WTC11 (cell line): ENCODE results near the gene PROM2. TPM values are rescaled to one million over a fixed set of nuclear protein-coding genes. Genes with fewer than 3 reads are reported as not detected.

Source experiments
- ATAC-seq: fragments of 200-7000 bp; cut with Tn5 transposase; 2 replicates; pipeline ENCODE4 v1.10.0; 2021; ENCODE audit warnings: mild to moderate bottlenecking, moderate library complexity
- CTCF ChIA-PET: fragments of 300-600 bp; sonication (Branson Sonifier 250); formaldehyde crosslinking; loops from one replicate; lab custom pipeline; 2021; ENCODE audit warnings: antibody characterized with exemption; lab: Charles Lee
- POLR2A ChIA-PET: fragments of 350-600 bp; sonication (Branson Sonifier 250); formaldehyde crosslinking; loops from one replicate; lab custom pipeline; 2021; ENCODE audit warnings: antibody characterized with exemption; lab: Charles Lee
- DNase-seq: peaks from one replicate; pipeline ENCODE4 v3.0.0; 2021; ENCODE audit warnings: low spot score
- H3K27ac Mint-ChIP-seq: 2 replicates; pipeline ENCODE4 v1.8.0; 2021; ENCODE audit warnings: mixed read lengths
- H3K27me3 Mint-ChIP-seq: 2 replicates; pipeline ENCODE4 v1.8.0; 2021; ENCODE audit warnings: low read depth, mild to moderate bottlenecking, moderate library complexity, mixed read lengths
- H3K36me3 Mint-ChIP-seq: 2 replicates; pipeline ENCODE4 v1.8.0; 2021; ENCODE audit warnings: mixed read lengths
- H3K4me1 Mint-ChIP-seq: 2 replicates; pipeline ENCODE4 v1.8.0; 2022; ENCODE audit warnings: mixed read lengths
- H3K4me3 Mint-ChIP-seq: 2 replicates; pipeline ENCODE4 v1.8.0; 2021; ENCODE audit warnings: mild to moderate bottlenecking, moderate library complexity, mixed read lengths
- H3K9me3 Mint-ChIP-seq: 2 replicates; pipeline ENCODE4 v1.8.0; 2021; ENCODE audit warnings: mixed read lengths
- ATF1 ChIP-seq: sonication (generic); formaldehyde crosslinking; IDR thresholded peaks from 2 replicates; pipeline ENCODE4 v1.8.1; 2023; ENCODE audit warnings: mild to moderate bottlenecking, moderate library complexity, missing genetic modification reagents
- ELF4 ChIP-seq: sonication (generic); formaldehyde crosslinking; IDR thresholded peaks from 2 replicates; pipeline ENCODE4 v1.8.1; 2022; ENCODE audit warnings: low read depth, mild to moderate bottlenecking, moderate library complexity, missing genetic modification reagents
- EMX1 ChIP-seq: fragments of 250-450 bp; sonication (Bioruptor Pico); IDR thresholded peaks from 2 replicates; pipeline ENCODE4 v1.8.0; 2021; ENCODE audit warnings: mild to moderate bottlenecking
- FOXJ3 ChIP-seq: sonication (generic); formaldehyde crosslinking; IDR thresholded peaks from 2 replicates; pipeline ENCODE4 v1.9.0; 2021; ENCODE audit warnings: missing genetic modification reagents, mild to moderate bottlenecking, borderline replicate concordance
- NFYB ChIP-seq: sonication (generic); formaldehyde crosslinking; conservative IDR thresholded peaks from 2 replicates; pipeline ENCODE4 v1.8.0; 2022; ENCODE audit warnings: low read depth, missing genetic modification reagents
- RELA ChIP-seq: sonication (generic); formaldehyde crosslinking; IDR thresholded peaks from 2 replicates; pipeline ENCODE4 v1.8.1; 2022; ENCODE audit warnings: missing genetic modification reagents, mild to moderate bottlenecking, borderline replicate concordance
- SP1 ChIP-seq: sonication (generic); formaldehyde crosslinking; conservative IDR thresholded peaks from 2 replicates; pipeline ENCODE4 v1.8.1; 2022; ENCODE audit warnings: missing genetic modification reagents
- TCF7 ChIP-seq: sonication (generic); formaldehyde crosslinking; IDR thresholded peaks from 2 replicates; pipeline ENCODE4 v1.8.0; 2022; ENCODE audit warnings: mild to moderate bottlenecking, low read depth, missing genetic modification reagents, moderate library complexity
- TEAD4 ChIP-seq: sonication (generic); formaldehyde crosslinking; IDR thresholded peaks from 2 replicates; pipeline ENCODE4 v1.8.0; 2022; ENCODE audit warnings: mild to moderate bottlenecking, missing genetic modification reagents
- total RNA-seq: library from RNA; stranded (reverse); gene quantifications from 3 replicates; pipeline ENCODE4 v1.2.3, GENCODE V29; 2021
- TF ChIP-seq, protein P1 (sequence below): sonication (generic); formaldehyde crosslinking; IDR thresholded peaks from 2 replicates; pipeline ENCODE4 v1.8.0; 2022; ENCODE audit warnings: mild to moderate bottlenecking, missing genetic modification reagents
- TF ChIP-seq, protein P2 (sequence below): sonication (generic); formaldehyde crosslinking; IDR thresholded peaks from 2 replicates; pipeline ENCODE4 v1.8.1; 2022; ENCODE audit warnings: mild to moderate bottlenecking, moderate library complexity, missing genetic modification reagents
- TF ChIP-seq, protein P3 (sequence below): sonication (generic); formaldehyde crosslinking; IDR thresholded peaks from 2 replicates; pipeline ENCODE4 v1.8.0; 2023; ENCODE audit warnings: mild to moderate bottlenecking, missing genetic modification reagents
- TF ChIP-seq, protein P4 (sequence below): sonication (generic); formaldehyde crosslinking; IDR thresholded peaks from 2 replicates; pipeline ENCODE4 v1.8.1; 2023; ENCODE audit warnings: mild to moderate bottlenecking, missing genetic modification reagents, moderate library complexity
- TF ChIP-seq, protein P5 (sequence below): fragments of 250-450 bp; sonication (Bioruptor Pico); IDR thresholded peaks from 2 replicates; pipeline ENCODE4 v1.9.0; 2021; ENCODE audit warnings: mild to moderate bottlenecking
- TF ChIP-seq, protein P6 (sequence below): fragments of 200-600 bp; IDR thresholded peaks from 2 replicates; pipeline ENCODE4 v1.8.0; 2022; ENCODE audit warnings: antibody characterized with exemption
- TF ChIP-seq, protein P7 (sequence below): sonication (generic); formaldehyde crosslinking; IDR thresholded peaks from 2 replicates; pipeline ENCODE4 v1.8.0; 2022; ENCODE audit warnings: mild to moderate bottlenecking, missing genetic modification reagents

PROM2 gene
- total RNA-seq, 1 experiment from 2014 or later: 8.3 TPM

DNA sequence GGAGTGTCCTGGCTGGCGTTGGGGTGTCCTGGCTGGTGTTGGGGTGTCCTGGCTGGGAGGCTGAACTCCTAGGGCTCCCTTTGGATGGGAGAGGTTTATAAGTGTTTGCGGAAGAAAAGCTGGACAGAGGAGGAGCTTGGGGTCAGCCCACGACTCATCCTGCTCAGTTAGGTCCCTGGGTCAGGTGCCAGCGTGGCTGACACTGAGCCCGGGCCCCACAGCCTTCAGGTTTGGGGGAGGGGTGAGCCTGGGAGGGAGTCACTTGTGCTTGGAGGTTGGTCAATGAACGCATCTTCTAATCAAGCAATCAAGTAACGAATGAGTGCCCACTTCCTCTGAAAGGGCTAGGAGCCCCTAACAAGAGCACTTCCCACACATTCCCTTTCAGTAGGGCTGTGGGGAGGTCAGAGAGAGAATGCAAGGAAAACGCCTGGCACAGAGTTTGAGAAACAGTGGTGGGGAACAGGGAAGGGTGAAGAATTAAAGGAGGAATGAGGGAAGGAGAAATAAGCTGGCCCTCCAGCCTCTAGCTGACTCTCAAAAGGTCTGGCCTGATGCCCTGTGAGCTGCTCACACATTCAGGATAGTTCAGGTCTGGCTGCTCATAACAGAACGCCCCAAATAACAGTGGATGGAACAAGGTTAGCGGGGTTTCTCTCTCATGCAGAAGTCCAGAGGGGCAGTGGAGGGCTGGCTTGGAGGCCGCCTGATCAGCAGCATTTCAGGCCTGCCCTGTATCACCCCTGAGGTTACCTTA lies 23.6 kb downstream of the PROM2 start:
- POLR2A ChIA-PET: interaction anchor here (1.0 kb wide), 1 partner anchor 20 kb away, joined by 3 read pairs; no protein-coding TSS in a partner anchor
- no peaks in the 10 kb centered on the region for H3K36me3 Mint-ChIP-seq
- peak overlapping the region; percentile 48 for H3K4me3 Mint-ChIP-seq
- TF ChIP-seq RELA (CRISPR knock-in tag) (no peak), ELF4 (CRISPR knock-in tag) (no peak), SP1 (CRISPR knock-in tag) (no peak), EMX1 (CRISPR knock-in tag) (no peak), FOXJ3 (CRISPR knock-in tag) (no peak)
- TF ChIP-seq, protein P1, sequence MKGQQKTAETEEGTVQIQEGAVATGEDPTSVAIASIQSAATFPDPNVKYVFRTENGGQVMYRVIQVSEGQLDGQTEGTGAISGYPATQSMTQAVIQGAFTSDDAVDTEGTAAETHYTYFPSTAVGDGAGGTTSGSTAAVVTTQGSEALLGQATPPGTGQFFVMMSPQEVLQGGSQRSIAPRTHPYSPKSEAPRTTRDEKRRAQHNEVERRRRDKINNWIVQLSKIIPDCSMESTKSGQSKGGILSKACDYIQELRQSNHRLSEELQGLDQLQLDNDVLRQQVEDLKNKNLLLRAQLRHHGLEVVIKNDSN (CRISPR knock-in tag): no peak
- TF ChIP-seq, protein P2, sequence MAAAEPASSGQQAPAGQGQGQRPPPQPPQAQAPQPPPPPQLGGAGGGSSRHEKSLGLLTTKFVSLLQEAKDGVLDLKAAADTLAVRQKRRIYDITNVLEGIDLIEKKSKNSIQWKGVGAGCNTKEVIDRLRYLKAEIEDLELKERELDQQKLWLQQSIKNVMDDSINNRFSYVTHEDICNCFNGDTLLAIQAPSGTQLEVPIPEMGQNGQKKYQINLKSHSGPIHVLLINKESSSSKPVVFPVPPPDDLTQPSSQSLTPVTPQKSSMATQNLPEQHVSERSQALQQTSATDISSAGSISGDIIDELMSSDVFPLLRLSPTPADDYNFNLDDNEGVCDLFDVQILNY (CRISPR knock-in tag): no peak
- TF ChIP-seq, all 79 proteins: peak for 0
- CTCF ChIA-PET: interaction anchor here (0.5 to 4.5 kb wide), 3 partner anchors 21 to 295 kb away, joined by 3 to 49 read pairs (median 16); no protein-coding TSS in a partner anchor
- Mint-ChIP-seq H3K27me3 (no peaks in the 10 kb centered on the region; the same call in 1 of the 2 replicates), H3K9me3 (no peaks in the 10 kb centered on the region), H3K4me1 (peaks cover 11% of the 10 kb centered on the region), H3K27ac (no peak overlapping the region)
- ATAC-seq (peak; percentile 11; the same call in 1 of the 2 replicates), DNase-seq (no peak)

DNA sequence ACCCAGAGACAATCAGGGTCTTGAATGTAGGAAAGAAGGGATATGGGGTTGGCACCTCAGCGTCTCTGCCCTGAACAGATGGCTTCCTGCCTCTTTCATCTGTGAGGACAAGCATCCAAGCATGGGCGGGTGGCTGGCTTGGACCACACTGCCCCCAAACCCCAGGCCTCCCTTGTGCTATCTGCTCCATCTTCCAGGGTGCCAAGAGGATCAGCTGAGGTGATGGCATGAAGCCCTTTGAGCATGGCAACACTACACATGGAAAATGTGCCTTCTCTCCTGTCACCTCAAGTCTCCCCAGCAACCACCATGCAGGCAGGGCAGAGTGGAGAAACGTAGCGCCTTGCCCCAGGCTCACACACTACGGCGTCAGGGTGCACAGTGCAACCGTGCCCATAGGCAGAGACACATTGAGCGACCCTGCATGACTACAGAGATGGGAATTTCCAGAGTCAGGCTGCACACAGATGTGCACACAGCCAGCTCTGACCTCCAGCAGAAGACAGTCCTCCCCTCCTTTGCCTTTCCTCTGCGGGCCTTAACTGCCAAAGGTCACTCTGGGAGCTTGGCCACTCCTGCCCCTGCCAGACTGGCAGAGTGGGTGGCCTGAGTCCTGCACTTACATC lies 24.4 kb downstream of the PROM2 start:
- no peaks in the 10 kb centered on the region for H3K36me3 Mint-ChIP-seq
- ATAC-seq: no peak
- no peaks in the 10 kb centered on the region; the same call in 1 of the 2 replicates for H3K27me3 Mint-ChIP-seq
- no peak overlapping the region for H3K4me3 Mint-ChIP-seq
- TF ChIP-seq, protein P3, sequence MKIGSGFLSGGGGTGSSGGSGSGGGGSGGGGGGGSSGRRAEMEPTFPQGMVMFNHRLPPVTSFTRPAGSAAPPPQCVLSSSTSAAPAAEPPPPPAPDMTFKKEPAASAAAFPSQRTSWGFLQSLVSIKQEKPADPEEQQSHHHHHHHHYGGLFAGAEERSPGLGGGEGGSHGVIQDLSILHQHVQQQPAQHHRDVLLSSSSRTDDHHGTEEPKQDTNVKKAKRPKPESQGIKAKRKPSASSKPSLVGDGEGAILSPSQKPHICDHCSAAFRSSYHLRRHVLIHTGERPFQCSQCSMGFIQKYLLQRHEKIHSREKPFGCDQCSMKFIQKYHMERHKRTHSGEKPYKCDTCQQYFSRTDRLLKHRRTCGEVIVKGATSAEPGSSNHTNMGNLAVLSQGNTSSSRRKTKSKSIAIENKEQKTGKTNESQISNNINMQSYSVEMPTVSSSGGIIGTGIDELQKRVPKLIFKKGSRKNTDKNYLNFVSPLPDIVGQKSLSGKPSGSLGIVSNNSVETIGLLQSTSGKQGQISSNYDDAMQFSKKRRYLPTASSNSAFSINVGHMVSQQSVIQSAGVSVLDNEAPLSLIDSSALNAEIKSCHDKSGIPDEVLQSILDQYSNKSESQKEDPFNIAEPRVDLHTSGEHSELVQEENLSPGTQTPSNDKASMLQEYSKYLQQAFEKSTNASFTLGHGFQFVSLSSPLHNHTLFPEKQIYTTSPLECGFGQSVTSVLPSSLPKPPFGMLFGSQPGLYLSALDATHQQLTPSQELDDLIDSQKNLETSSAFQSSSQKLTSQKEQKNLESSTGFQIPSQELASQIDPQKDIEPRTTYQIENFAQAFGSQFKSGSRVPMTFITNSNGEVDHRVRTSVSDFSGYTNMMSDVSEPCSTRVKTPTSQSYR: no peak
- TF ChIP-seq RELA (CRISPR knock-in tag) (no peak), TCF7 (CRISPR knock-in tag) (no peak), ATF1 (no peak), NFYB (CRISPR knock-in tag) (no peak)
- H3K9me3 Mint-ChIP-seq: no peaks in the 10 kb centered on the region
- POLR2A ChIA-PET: no interaction called here
- no peak overlapping the region for H3K27ac Mint-ChIP-seq
- DNase-seq: no peak
- CTCF ChIA-PET: interaction anchor here (0.9 to 4.5 kb wide), 3 partner anchors 10 to 67 kb away, joined by 3 to 49 read pairs (median 16); no protein-coding TSS in a partner anchor
- H3K4me1 Mint-ChIP-seq: peaks cover 11% of the 10 kb centered on the region

DNA sequence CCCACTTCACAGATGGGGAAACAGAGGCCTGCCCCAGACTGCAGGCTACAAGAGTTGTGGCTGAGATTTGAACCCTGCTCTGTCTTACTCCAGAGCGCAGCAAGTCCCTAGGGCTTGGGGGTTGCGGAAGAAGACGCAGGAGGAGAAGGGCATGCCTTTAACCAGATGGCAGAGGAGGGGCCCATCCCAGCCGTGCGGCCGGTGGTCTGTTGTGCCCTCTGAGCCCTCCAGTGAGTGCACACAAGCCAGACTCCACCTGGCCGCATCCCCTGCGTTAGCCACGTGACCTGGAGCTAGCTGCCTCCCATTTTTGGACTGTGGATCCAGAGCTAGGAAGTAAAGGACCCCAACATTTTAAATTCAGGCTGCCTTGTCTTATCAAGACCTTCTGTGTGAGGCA lies 25.7 kb downstream of the PROM2 start:
- no peak overlapping the region for H3K4me3 Mint-ChIP-seq
- H3K27me3 Mint-ChIP-seq: no peaks in the 10 kb centered on the region; the same call in 1 of the 2 replicates
- H3K4me1 Mint-ChIP-seq: peaks cover 11% of the 10 kb centered on the region
- TF ChIP-seq, protein P4, sequence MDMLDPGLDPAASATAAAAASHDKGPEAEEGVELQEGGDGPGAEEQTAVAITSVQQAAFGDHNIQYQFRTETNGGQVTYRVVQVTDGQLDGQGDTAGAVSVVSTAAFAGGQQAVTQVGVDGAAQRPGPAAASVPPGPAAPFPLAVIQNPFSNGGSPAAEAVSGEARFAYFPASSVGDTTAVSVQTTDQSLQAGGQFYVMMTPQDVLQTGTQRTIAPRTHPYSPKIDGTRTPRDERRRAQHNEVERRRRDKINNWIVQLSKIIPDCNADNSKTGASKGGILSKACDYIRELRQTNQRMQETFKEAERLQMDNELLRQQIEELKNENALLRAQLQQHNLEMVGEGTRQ (CRISPR knock-in tag): no peak
- TF ChIP-seq, protein P5, sequence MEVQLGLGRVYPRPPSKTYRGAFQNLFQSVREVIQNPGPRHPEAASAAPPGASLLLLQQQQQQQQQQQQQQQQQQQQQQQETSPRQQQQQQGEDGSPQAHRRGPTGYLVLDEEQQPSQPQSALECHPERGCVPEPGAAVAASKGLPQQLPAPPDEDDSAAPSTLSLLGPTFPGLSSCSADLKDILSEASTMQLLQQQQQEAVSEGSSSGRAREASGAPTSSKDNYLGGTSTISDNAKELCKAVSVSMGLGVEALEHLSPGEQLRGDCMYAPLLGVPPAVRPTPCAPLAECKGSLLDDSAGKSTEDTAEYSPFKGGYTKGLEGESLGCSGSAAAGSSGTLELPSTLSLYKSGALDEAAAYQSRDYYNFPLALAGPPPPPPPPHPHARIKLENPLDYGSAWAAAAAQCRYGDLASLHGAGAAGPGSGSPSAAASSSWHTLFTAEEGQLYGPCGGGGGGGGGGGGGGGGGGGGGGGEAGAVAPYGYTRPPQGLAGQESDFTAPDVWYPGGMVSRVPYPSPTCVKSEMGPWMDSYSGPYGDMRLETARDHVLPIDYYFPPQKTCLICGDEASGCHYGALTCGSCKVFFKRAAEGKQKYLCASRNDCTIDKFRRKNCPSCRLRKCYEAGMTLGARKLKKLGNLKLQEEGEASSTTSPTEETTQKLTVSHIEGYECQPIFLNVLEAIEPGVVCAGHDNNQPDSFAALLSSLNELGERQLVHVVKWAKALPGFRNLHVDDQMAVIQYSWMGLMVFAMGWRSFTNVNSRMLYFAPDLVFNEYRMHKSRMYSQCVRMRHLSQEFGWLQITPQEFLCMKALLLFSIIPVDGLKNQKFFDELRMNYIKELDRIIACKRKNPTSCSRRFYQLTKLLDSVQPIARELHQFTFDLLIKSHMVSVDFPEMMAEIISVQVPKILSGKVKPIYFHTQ (CRISPR knock-in tag): no peak
- TF ChIP-seq TEAD4 (CRISPR knock-in tag): no peak
- TF ChIP-seq, protein P6, sequence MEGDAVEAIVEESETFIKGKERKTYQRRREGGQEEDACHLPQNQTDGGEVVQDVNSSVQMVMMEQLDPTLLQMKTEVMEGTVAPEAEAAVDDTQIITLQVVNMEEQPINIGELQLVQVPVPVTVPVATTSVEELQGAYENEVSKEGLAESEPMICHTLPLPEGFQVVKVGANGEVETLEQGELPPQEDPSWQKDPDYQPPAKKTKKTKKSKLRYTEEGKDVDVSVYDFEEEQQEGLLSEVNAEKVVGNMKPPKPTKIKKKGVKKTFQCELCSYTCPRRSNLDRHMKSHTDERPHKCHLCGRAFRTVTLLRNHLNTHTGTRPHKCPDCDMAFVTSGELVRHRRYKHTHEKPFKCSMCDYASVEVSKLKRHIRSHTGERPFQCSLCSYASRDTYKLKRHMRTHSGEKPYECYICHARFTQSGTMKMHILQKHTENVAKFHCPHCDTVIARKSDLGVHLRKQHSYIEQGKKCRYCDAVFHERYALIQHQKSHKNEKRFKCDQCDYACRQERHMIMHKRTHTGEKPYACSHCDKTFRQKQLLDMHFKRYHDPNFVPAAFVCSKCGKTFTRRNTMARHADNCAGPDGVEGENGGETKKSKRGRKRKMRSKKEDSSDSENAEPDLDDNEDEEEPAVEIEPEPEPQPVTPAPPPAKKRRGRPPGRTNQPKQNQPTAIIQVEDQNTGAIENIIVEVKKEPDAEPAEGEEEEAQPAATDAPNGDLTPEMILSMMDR: no peak
- TF ChIP-seq, protein P7, sequence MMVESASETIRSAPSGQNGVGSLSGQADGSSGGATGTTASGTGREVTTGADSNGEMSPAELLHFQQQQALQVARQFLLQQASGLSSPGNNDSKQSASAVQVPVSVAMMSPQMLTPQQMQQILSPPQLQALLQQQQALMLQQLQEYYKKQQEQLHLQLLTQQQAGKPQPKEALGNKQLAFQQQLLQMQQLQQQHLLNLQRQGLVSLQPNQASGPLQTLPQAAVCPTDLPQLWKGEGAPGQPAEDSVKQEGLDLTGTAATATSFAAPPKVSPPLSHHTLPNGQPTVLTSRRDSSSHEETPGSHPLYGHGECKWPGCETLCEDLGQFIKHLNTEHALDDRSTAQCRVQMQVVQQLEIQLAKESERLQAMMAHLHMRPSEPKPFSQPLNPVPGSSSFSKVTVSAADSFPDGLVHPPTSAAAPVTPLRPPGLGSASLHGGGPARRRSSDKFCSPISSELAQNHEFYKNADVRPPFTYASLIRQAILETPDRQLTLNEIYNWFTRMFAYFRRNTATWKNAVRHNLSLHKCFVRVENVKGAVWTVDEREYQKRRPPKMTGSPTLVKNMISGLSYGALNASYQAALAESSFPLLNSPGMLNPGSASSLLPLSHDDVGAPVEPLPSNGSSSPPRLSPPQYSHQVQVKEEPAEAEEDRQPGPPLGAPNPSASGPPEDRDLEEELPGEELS (CRISPR knock-in tag): no peak
- H3K36me3 Mint-ChIP-seq: no peaks in the 10 kb centered on the region
- no peak overlapping the region for H3K27ac Mint-ChIP-seq
- ChIA-PET POLR2A (no interaction called here), CTCF (interaction anchor here (0.9 to 4.5 kb wide), 3 partner anchors 23 to 89 kb away, joined by 3 to 49 read pairs (median 16); no protein-coding TSS in a partner anchor)
- H3K9me3 Mint-ChIP-seq: no peaks in the 10 kb centered on the region
- ATAC-seq (no peak), DNase-seq (no peak)
